HCT116 (cell line): ENCODE data around the gene ZEB2. TPM values are rescaled to one million over a fixed set of nuclear protein-coding genes. Genes with fewer than 3 reads are reported as not detected.

Experiments used
- ATAC-seq: fragments of 200-7000 bp; cut with Tn5 transposase; 2 replicates; pipeline ENCODE4 v1.9.1; 2020; ENCODE audit warnings: mild to moderate bottlenecking, moderate library complexity
- BruUV-seq: library from RNA; stranded (reverse); fragments of 400-500 nt; replicated peaks from 2 replicates; lab custom pipeline; 2021; lab: Mats Ljungman, UMichigan
- CTCF ChIA-PET: fragments of 300-600 bp; sonication (Branson Sonifier 250); formaldehyde crosslinking; loops from one replicate; lab custom pipeline; 2021; ENCODE audit warnings: antibody characterized with exemption; lab: Charles Lee
- POLR2A ChIA-PET: fragments of 300-600, 350-600 bp; sonication (Branson Sonifier 250); formaldehyde crosslinking; loops from one replicate; lab custom pipeline; 2021; ENCODE audit warnings: antibody characterized with exemption; lab: Charles Lee
- RAD21 ChIA-PET, 2 experiments: fragments of 300-600 bp; sonication (Branson Sonifier 250); formaldehyde crosslinking; loops; one replicate each; lab custom pipeline; 2023; ENCODE audit warnings: low total read pairs in 2 of 2; ENCODE audit not compliant: uncharacterized antibody in 2 of 2, unreplicated experiment in 2 of 2, low non-redundant PET in 1 of 2; lab: Charles Lee
- DNase-seq: peaks from one replicate; pipeline ENCODE4 v3.0.0-alpha.2; 2010; ENCODE audit warnings: low read depth, low spot score
- H2AFZ ChIP-seq: fragments of 200-600 bp; shearing (Covaris generic), sonication (generic); 2 replicates; pipeline ENCODE4 v1.6.1; 2017; ENCODE audit warnings: low read depth, mixed run types, mixed read lengths, antibody characterized with exemption, low read length; ENCODE audit not compliant: poor library complexity, severe bottlenecking
- H3K27ac ChIP-seq: 2 replicates; pipeline ENCODE4 v1.5.1; 2012; ENCODE audit warnings: low read depth, low read length
- H3K27me3 ChIP-seq: fragments of 200-600 bp; sonication (generic); 2 replicates; pipeline ENCODE4 v1.6.1; 2016; ENCODE audit warnings: mixed run types, low read length, mixed read lengths; ENCODE audit not compliant: insufficient read depth
- H3K36me3 ChIP-seq, 2 experiments: fragments of 200-500 bp in 1 of 2; fragments of 200-600 bp in 1 of 2; sonication (Bioruptor generic) in 1 of 2; sonication (generic) in 1 of 2; 2 replicates each; pipeline versions ENCODE4 v1.5.1 to v1.6.1; 2014 to 2016; ENCODE audit warnings: low read length in 2 of 2, inconsistent platforms in 1 of 2, mixed read lengths in 1 of 2, mixed run types in 1 of 2; ENCODE audit not compliant: insufficient read depth in 2 of 2, control insufficient read depth in 1 of 2
- H3K4me1 ChIP-seq, 2 experiments: fragments of 200-600 bp in 1 of 2; sonication (generic) in 1 of 2; 2 replicates each; pipeline versions ENCODE4 v1.5.1 to v1.6.1; 2012 to 2017; ENCODE audit warnings: low read length in 2 of 2, inconsistent platforms in 1 of 2, mild to moderate bottlenecking in 1 of 2, mixed read lengths in 1 of 2, mixed run types in 1 of 2, moderate library complexity in 1 of 2; ENCODE audit not compliant: insufficient read depth in 2 of 2, control insufficient read depth in 1 of 2
- H3K4me2 ChIP-seq: fragments of 200-600 bp; sonication (generic); 2 replicates; pipeline ENCODE4 v1.6.1; 2017; ENCODE audit warnings: mixed run types, low read length, mixed read lengths
- H3K4me3 ChIP-seq, 2 experiments: fragments of 200-600 bp in 1 of 2; sonication (generic) in 1 of 2; replicated peaks in 1 of 2; 2 replicates each; pipeline ENCODE4 v1.5.1; 2011 to 2016; ENCODE audit warnings: low read length in 2 of 2, control low read depth in 1 of 2, low read depth in 1 of 2, mild to moderate bottlenecking in 1 of 2, mixed read lengths in 1 of 2, mixed run types in 1 of 2
- H3K79me2 ChIP-seq: fragments of 200-600 bp; sonication (generic); 2 replicates; pipeline ENCODE4 v1.6.1; 2017; ENCODE audit warnings: mild to moderate bottlenecking, mixed run types, low read length, moderate library complexity, mixed read lengths; ENCODE audit not compliant: insufficient read depth
- H3K9ac ChIP-seq: fragments of 200-600 bp; sonication (generic); 2 replicates; pipeline ENCODE4 v1.6.1; 2016; ENCODE audit warnings: low read length, mixed read lengths
- H3K9me2 ChIP-seq: fragments of 200-600 bp; sonication (generic), shearing (Covaris generic); 2 replicates; pipeline ENCODE4 v1.6.1; 2017; ENCODE audit warnings: mixed run types, mild to moderate bottlenecking, moderate library complexity; ENCODE audit not compliant: insufficient read depth
- H3K9me3 ChIP-seq, 2 experiments: fragments of 200-500 bp in 1 of 2; fragments of 200-600 bp in 1 of 2; sonication (Bioruptor generic) in 1 of 2; sonication (generic) in 1 of 2; 2 replicates each; pipeline ENCODE4 v1.6.1; 2014 to 2017; ENCODE audit warnings: low read length in 2 of 2, mixed read lengths in 2 of 2, inconsistent platforms in 1 of 2, low read depth in 1 of 2, mild to moderate bottlenecking in 1 of 2, mixed run types in 1 of 2, moderate library complexity in 1 of 2; ENCODE audit not compliant: control insufficient read depth in 1 of 2, insufficient read depth in 1 of 2
- H4K20me1 ChIP-seq: fragments of 200-600 bp; sonication (generic), shearing (Covaris generic); 2 replicates; pipeline ENCODE4 v1.6.1; 2017; ENCODE audit warnings: mixed run types, mild to moderate bottlenecking, moderate library complexity; ENCODE audit not compliant: insufficient read depth
- CBX3 ChIP-seq: IDR thresholded peaks from 2 replicates; pipeline ENCODE4 v1.6.1; 2012; ENCODE audit warnings: low read depth
- CEBPB ChIP-seq: IDR thresholded peaks from 2 replicates; pipeline ENCODE4 v1.6.1; 2012; ENCODE audit warnings: low read depth
- EGR1 ChIP-seq: IDR thresholded peaks from 2 replicates; pipeline ENCODE4 v1.6.1; 2012; ENCODE audit warnings: low read depth
- ELF1 ChIP-seq: IDR thresholded peaks from 2 replicates; pipeline ENCODE4 v1.6.1; 2012; ENCODE audit warnings: low read depth, borderline replicate concordance
- EZH2 ChIP-seq: fragments of 200-600 bp; sonication (generic); IDR thresholded peaks from 2 replicates; pipeline ENCODE4 v1.6.1; 2017; ENCODE audit warnings: antibody characterized with exemption, mixed run types
- EZH2phosphoT487 ChIP-seq: fragments of 200-600 bp; IDR thresholded peaks from 2 replicates; pipeline ENCODE4 v1.6.1; 2018; ENCODE audit warnings: antibody characterized with exemption, borderline replicate concordance
- FOSL1 ChIP-seq: IDR thresholded peaks from 2 replicates; pipeline ENCODE4 v1.6.1; 2012; ENCODE audit warnings: low read depth
- MAX ChIP-seq: IDR thresholded peaks from 2 replicates; pipeline ENCODE4 v1.6.1; 2012
- POLR2A ChIP-seq: IDR thresholded peaks from 2 replicates; pipeline ENCODE4 v1.7.0; 2011; ENCODE audit warnings: borderline replicate concordance; ENCODE audit not compliant: insufficient read depth, insufficient read length; ENCODE audit errors: extremely low read depth
- POLR2AphosphoS5 ChIP-seq: IDR thresholded peaks from 2 replicates; pipeline ENCODE4 v1.6.1; 2011; ENCODE audit warnings: mild to moderate bottlenecking, low read depth, low read length, moderate library complexity
- RAD21 ChIP-seq: IDR thresholded peaks from 2 replicates; pipeline ENCODE4 v1.6.1; 2012; ENCODE audit warnings: low read depth, mild to moderate bottlenecking
- SIN3A ChIP-seq: IDR thresholded peaks from 2 replicates; pipeline ENCODE4 v1.6.1; 2012; ENCODE audit warnings: low read depth
- TCF7L2 ChIP-seq: IDR thresholded peaks from 2 replicates; pipeline ENCODE4 v1.7.0; 2011; ENCODE audit warnings: borderline replicate concordance, inconsistent platforms; ENCODE audit not compliant: insufficient read depth, insufficient read length; ENCODE audit errors: extremely low read depth
- ZFX ChIP-seq: fragments of 450-650 bp; IDR thresholded peaks from 2 replicates; pipeline ENCODE4 v1.6.1; 2017
- ZNF274 ChIP-seq: fragments of 200-500 bp; sonication (Bioruptor generic); IDR thresholded peaks from 2 replicates; pipeline ENCODE4 v1.6.1; 2014; ENCODE audit warnings: mild to moderate bottlenecking, low read depth, low read length, inconsistent platforms
- intact Hi-C: fragments of 100-400 bp; cut with micrococcal nuclease; formaldehyde crosslinking; loops from 2 replicates; pipeline ENCODE4 v1.10.0; 2022
- total RNA-seq: library from RNA; stranded (reverse); gene quantifications from one replicate; pipeline ENCODE4 v1.2.1, GENCODE V29; 2021; ENCODE audit not compliant: unreplicated experiment
- TF ChIP-seq, protein P1 (sequence below): IDR thresholded peaks from 2 replicates; pipeline ENCODE4 v1.6.1; 2011; ENCODE audit warnings: mild to moderate bottlenecking, low read length, moderate library complexity; ENCODE audit not compliant: insufficient replicate concordance; ENCODE audit errors: extremely low read depth
- TF ChIP-seq, protein P2 (sequence below), 3 experiments: fragments of 200-600 bp in 1 of 3; sonication (generic) in 1 of 3; IDR thresholded peaks in 2 of 3; conservative IDR thresholded peaks in 1 of 3; 2 replicates each; pipeline ENCODE4 v1.5.1; 2012 to 2017; ENCODE audit warnings: low read depth in 2 of 3, low read length in 2 of 3, antibody characterized with exemption in 1 of 3, borderline replicate concordance in 1 of 3, control low read depth in 1 of 3, mild to moderate bottlenecking in 1 of 3, mixed read lengths in 1 of 3, mixed run types in 1 of 3, moderate library complexity in 1 of 3; ENCODE audit not compliant: insufficient read depth in 1 of 3
- TF ChIP-seq, protein P3 (sequence below): IDR thresholded peaks from 2 replicates; pipeline ENCODE4 v1.6.1; 2012

ZEB2 gene
- total RNA-seq, 1 experiment from 2014 or later = 0.81 TPM

- Histone ChIP-seq H3K27ac (no peak overlapping the region), H3K36me3 (no peaks in the 10 kb centered on the region), H3K9ac (no peak overlapping the region), H3K4me2 (no peak overlapping the region), H3K9me3 (no peaks in the 10 kb centered on the region), H3K9me2 (no peaks in the 10 kb centered on the region), H2AFZ (no peak overlapping the region), H3K27me3 (no peaks in the 10 kb centered on the region), H3K4me3 (no peak overlapping the region)
- no peak for ATAC-seq
- ChIA-PET RAD21 (no interaction called here), CTCF (no interaction called here)
- DNase-seq = no peak
- intact Hi-C loops = loop anchor here (5.0 kb wide), 1 partner anchor 133 kb away; no protein-coding TSS in a partner anchor
- TF ChIP-seq ELF1 = no peak
- TF ChIP-seq TCF7L2 = no peak
- TF ChIP-seq, protein P1, sequence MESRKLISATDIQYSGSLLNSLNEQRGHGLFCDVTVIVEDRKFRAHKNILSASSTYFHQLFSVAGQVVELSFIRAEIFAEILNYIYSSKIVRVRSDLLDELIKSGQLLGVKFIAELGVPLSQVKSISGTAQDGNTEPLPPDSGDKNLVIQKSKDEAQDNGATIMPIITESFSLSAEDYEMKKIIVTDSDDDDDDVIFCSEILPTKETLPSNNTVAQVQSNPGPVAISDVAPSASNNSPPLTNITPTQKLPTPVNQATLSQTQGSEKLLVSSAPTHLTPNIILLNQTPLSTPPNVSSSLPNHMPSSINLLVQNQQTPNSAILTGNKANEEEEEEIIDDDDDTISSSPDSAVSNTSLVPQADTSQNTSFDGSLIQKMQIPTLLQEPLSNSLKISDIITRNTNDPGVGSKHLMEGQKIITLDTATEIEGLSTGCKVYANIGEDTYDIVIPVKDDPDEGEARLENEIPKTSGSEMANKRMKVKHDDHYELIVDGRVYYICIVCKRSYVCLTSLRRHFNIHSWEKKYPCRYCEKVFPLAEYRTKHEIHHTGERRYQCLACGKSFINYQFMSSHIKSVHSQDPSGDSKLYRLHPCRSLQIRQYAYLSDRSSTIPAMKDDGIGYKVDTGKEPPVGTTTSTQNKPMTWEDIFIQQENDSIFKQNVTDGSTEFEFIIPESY = no peak
- no peak for TF ChIP-seq EGR1
- no peak for TF ChIP-seq POLR2A
- TF ChIP-seq, protein P2, sequence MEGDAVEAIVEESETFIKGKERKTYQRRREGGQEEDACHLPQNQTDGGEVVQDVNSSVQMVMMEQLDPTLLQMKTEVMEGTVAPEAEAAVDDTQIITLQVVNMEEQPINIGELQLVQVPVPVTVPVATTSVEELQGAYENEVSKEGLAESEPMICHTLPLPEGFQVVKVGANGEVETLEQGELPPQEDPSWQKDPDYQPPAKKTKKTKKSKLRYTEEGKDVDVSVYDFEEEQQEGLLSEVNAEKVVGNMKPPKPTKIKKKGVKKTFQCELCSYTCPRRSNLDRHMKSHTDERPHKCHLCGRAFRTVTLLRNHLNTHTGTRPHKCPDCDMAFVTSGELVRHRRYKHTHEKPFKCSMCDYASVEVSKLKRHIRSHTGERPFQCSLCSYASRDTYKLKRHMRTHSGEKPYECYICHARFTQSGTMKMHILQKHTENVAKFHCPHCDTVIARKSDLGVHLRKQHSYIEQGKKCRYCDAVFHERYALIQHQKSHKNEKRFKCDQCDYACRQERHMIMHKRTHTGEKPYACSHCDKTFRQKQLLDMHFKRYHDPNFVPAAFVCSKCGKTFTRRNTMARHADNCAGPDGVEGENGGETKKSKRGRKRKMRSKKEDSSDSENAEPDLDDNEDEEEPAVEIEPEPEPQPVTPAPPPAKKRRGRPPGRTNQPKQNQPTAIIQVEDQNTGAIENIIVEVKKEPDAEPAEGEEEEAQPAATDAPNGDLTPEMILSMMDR (IDR thresholded peaks at IDR 0.05 in 2 of 3, conservative IDR thresholded peaks at IDR 0.05 in 1 of 3; ENCODE audit: borderline replicate concordance in 1 of 3, insufficient read depth in 1 of 3, low read depth in 2 of 3, low read length in 2 of 3) = no peak
- TF ChIP-seq EZH2phosphoT487 = no peak
- TF ChIP-seq, protein P3, sequence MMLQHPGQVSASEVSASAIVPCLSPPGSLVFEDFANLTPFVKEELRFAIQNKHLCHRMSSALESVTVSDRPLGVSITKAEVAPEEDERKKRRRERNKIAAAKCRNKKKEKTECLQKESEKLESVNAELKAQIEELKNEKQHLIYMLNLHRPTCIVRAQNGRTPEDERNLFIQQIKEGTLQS = no peak
- TF ChIP-seq MAX = no peak
- no peak for TF ChIP-seq CEBPB
- TF ChIP-seq SIN3A = no peak
- no peak for TF ChIP-seq RAD21
- no peak for TF ChIP-seq ZFX
- no peak for TF ChIP-seq EZH2
- TF ChIP-seq CBX3 = no peak
- no peak for TF ChIP-seq FOSL1
- no peak for TF ChIP-seq POLR2AphosphoS5
- no peak for TF ChIP-seq ZNF274
- TF ChIP-seq, all 23 proteins: peak for 0
- Histone ChIP-seq H4K20me1 (no peaks in the 10 kb centered on the region), H3K4me1 (no peaks in the 10 kb centered on the region), H3K79me2 (no peaks in the 10 kb centered on the region)
- POLR2A ChIA-PET = no interaction called here
- no TSS peak for BruUV-seq
Observed at GRCh38 chr2:144429396-144430112, 90.4 kb downstream of the ZEB2 start.
